T-helper 2 cell treated with Interferon-gamma antibody and Interleukin-4, amounts not matched to agents 5 μg/mL and 100 μg/mL, for 36 hours (primary cell): Measurements from ENCODE around the gene HSFX3.

ENCODE experiments used
- DNase-seq: peaks from one replicate; pipeline ENCODE4 v3.0.0; 2021; ENCODE audit warnings: low spot score
- H3K27ac Mint-ChIP-seq: one replicate; pipeline ENCODE4 v1.8.0; 2021; ENCODE audit warnings: mild to moderate bottlenecking, mixed read lengths
- H3K27me3 Mint-ChIP-seq: one replicate; pipeline ENCODE4 v1.8.0; 2021; ENCODE audit warnings: low read depth, mixed read lengths
- H3K36me3 Mint-ChIP-seq: one replicate; pipeline ENCODE4 v1.8.0; 2021; ENCODE audit warnings: low read depth, mixed read lengths
- H3K4me1 Mint-ChIP-seq: one replicate; pipeline ENCODE4 v1.8.0; 2021; ENCODE audit warnings: low read depth, mixed read lengths
- H3K4me3 Mint-ChIP-seq: one replicate; pipeline ENCODE4 v1.8.0; 2022; ENCODE audit warnings: mild to moderate bottlenecking, moderate library complexity, mixed read lengths
- H3K9me3 Mint-ChIP-seq: one replicate; pipeline ENCODE4 v1.8.0; 2021; ENCODE audit warnings: mixed read lengths

HSFX3 gene

DNA sequence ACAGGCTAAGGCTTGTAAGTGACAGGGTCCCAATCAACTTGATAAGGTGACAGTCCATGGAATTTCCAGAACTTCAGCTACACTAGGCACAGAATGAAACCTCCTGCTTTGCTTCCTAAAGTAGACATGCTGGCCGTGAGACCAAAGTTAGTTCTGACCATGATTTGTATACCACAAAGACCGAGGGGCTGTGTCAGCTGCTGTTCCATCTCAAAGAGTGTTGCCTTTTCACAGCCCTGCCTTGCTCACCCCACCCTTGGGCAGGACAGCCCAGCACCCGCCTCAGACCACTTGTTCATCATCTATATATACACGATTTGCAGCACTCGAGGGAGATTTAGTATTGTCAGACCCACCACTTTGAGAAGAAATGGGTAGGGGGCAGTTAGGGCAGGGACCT is 50.0 kb downstream of the HSFX3 start:
- H3K27ac Mint-ChIP-seq: no peak overlapping the region
- no peak overlapping the region for H3K4me3 Mint-ChIP-seq
- peaks cover 28% of the 10 kb centered on the region for H3K4me1 Mint-ChIP-seq
- no peaks in the 10 kb centered on the region for H3K9me3 Mint-ChIP-seq
- peaks cover 36% of the 10 kb centered on the region for H3K36me3 Mint-ChIP-seq
- H3K27me3 Mint-ChIP-seq: no peaks in the 10 kb centered on the region
- DNase-seq: no peak

DNA sequence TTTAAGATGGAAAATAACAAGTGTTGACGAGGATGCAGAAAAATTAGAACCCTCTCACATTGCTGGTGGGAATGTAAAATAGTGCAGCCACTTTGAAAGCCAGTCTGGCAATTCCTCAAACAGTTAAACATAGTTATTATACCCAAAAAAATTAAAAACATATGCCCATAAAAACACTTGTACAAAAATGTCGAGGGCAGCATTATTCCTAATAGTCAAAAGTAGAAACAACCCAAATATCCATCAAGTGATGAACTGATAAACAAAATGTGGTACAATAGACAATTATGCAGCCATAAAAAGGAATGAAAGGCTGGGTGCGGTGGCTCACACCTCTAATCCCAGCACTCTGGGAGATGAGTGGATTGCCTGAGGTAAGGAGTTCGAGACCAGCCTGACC is 51.0 kb downstream of the HSFX3 start:
- Mint-ChIP-seq H3K4me1 (peaks cover 22% of the 10 kb centered on the region), H3K36me3 (peaks cover 34% of the 10 kb centered on the region), H3K27ac (no peak overlapping the region), H3K4me3 (no peak overlapping the region), H3K27me3 (no peaks in the 10 kb centered on the region), H3K9me3 (no peaks in the 10 kb centered on the region)
- DNase-seq: no peak
